ENCODE results near the gene PLEKHA6.

PLEKHA6 gene

DNA sequence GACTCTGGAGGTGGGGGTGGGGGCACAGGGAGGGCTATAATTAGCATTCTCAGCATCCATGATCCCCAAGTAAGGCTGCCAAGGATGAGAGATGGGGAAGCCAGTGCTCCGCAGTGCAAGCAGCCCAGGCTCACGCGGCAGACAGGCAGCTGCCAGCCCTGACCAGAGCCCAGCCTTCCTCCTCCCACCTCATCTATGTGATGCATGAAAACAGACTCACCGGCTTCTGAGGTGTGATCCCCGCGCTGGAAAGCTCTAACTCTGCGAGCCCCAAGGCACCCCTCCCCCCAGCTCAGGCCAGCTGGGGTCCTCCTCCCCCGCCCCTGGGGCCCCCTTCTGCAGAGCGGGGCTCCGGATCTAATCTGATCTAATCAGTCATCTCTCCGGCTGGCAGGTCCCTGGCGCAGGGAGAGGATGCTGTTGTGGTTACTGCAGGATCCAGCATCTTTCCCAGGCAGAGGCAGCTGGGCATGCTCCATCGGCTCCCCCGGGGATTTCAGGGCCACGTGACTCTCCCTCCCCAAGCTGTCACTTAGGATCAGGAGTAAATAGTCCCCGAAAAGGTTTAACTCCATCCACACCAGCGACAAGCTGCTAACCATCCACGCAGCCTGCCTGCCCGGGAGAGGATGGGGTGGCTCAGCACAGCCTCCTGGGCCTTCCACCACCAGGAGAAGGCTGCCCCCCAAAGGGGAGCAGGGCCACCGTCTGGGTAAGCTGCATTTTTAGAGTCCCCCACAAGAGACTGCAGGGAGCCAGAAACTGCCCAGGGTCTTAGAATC, at the start of gene PLEKHA6:
PLEKHA6 (minus strand) TSS at position 456 of the 782 bp plus-strand sequence. CDS start 86,202 bp downstream, outside the sequence.
- DNase-seq: peak; percentile 99

- DNase-seq: no peak
Measured at GRCh38 chr1:204409123-204409522, 49.4 kb upstream of the PLEKHA6 start.

- no peak for DNase-seq
Measured at GRCh38 chr1:204408602-204409001, 48.9 kb upstream of the PLEKHA6 start.

- DNase-seq: peak; percentile 70
Measured at GRCh38 chr1:204408074-204408507, 48.4 kb upstream of the PLEKHA6 start.

GRCh38 chr1:204407295-204407971, 47.7 kb upstream of the PLEKHA6 start:
- DNase-seq: no peak

DNA sequence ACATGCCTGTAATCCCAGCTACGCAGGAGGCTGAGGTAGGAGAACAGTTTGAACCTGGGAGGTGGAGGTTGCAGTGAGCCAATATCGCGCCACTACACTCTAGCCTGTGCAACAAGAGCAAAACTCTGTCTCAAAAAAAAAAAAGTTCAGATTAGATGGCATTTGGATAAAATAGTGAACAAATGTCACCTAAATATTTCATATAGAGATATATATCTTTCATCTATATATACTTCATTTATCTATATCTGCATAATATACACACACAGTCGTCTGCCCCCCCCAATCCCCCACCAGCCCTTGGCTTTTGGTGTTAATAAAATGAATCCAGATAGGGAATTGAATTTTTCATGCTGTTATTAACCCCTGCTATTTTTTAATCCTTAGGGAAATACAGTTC, 46.9 kb upstream of the PLEKHA6 start:
- no peak for DNase-seq

DNA sequence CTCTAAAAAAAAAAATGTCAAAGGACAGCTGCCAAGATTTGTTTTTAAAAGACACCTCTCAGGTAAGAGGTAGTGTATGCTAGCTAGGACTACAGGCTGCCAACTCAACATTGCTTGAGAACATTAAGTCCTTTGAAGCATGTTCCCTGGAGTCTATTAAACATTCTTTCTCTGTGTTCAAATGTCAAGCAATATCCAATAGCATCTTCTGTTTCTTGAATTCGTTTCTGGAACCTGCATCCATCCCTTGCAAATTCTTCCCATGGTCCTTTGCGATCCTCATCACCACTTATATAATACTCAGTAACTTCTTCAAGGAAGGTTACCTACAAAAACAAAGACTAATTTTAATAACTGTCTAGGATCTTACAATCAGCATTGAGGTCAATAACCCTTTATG, 46.3 kb upstream of the PLEKHA6 start:
- no peak for DNase-seq

DNA sequence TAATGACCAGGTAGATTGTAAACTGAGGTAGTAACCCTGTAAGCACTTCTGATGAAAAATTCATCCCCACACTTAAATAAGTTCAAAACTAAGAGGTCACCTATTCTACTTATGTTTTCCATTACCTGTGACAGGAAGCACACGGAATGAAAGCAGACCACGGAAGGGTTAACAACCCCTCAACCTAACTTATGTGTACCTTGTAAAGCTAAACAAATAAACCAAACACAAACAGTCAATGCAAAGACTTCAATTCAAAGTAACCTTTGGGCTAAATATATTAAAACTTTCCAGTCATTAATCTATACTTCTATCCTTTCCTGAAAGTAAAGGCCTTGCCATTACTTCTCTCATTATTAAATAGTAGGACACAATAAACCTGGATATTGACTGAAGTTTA, 44.9 kb upstream of the PLEKHA6 start:
- DNase-seq: no peak

- no peak for DNase-seq
Measured at GRCh38 chr1:204402391-204402790, 42.7 kb upstream of the PLEKHA6 start.

- DNase-seq: no peak
Measured at GRCh38 chr1:204401730-204402129, 42.0 kb upstream of the PLEKHA6 start.

GRCh38 chr1:204400882-204401510, 41.3 kb upstream of the PLEKHA6 start:
- no peak for DNase-seq

- peak; percentile 97 for DNase-seq
Measured at GRCh38 chr1:204398197-204399125, 38.7 kb upstream of the PLEKHA6 start.

- no peak for DNase-seq
Measured at GRCh38 chr1:204396015-204396583, 36.4 kb upstream of the PLEKHA6 start.

GRCh38 chr1:204391629-204392028, 31.9 kb upstream of the PLEKHA6 start:
- no peak for DNase-seq

- no peak for DNase-seq
Measured at GRCh38 chr1:204390751-204391466, 31.2 kb upstream of the PLEKHA6 start.

DNA sequence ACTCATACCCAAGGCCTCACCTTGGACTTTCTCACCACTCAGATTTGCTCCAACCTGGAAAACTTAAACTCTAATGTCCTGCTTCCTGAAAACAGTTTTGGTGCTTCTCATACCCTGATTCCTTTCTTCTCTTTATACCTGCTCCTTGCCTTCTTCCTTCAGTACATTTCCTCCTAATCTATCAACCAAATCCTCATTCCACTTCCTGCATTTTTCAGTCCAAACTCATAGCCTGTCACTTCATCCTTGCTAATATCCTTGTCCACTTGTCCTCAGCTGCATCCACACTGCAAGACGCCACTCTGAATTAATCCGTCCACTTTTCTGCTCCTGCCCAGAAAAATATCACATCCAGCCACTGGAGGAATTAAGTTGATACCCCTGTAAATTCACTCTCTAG, 26.0 kb upstream of the PLEKHA6 start:
- DNase-seq: no peak

GRCh38 chr1:204384636-204385352, 25.1 kb upstream of the PLEKHA6 start:
- DNase-seq: no peak

- DNase-seq: no peak
Measured at GRCh38 chr1:204383163-204383904, 23.6 kb upstream of the PLEKHA6 start.

DNA sequence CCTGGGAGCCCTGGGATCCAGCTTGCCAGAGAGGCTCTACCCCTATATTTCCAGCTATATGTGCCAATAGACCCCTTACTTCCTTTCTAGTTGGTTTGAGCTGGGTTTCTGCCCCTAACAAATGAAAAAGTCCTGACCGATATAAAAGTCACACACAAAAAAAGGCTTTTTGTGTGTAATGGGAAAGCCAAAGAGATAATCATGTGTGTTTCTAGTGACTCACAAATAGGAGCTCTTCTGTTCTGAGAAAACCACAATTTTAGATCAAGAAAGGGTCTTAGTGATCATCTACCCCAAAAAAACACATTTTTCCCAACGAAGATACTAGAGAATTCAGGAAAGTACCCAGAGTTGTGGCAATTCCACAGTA, 23.0 kb upstream of the PLEKHA6 start:
- DNase-seq: no peak

GRCh38 chr1:204380293-204380831, 20.6 kb upstream of the PLEKHA6 start:
- no peak for DNase-seq
